Peyer's patch (tissue), 4 donors: ENCODE results near the gene OLFM2.

Source experiments
- CTCF ChIP-seq, 6 experiments: fragments of 450-650 bp in 4 of 6; fragments of 200-600 bp in 2 of 6; sonication (generic) in 1 of 6; IDR thresholded peaks; one replicate each; pipeline ENCODE4 v1.5.1; 2017 to 2019; ENCODE audit warnings: antibody characterized with exemption in 6 of 6, mild to moderate bottlenecking in 3 of 6, moderate library complexity in 1 of 6
- POLR2A ChIP-seq, 2 donors: fragments of 450-650 bp; IDR thresholded peaks; one replicate each; pipeline ENCODE4 v1.5.1; 2017; ENCODE audit warnings: antibody characterized with exemption in 2 of 2, mild to moderate bottlenecking in 2 of 2, moderate library complexity in 2 of 2

- TF ChIP-seq POLR2A (IDR thresholded peaks at IDR 0.05) = no peak
- no peak for TF ChIP-seq CTCF (IDR thresholded peaks at IDR 0.05)
These were observed 82.0 kb downstream of the OLFM2 start for GRCh38 chr19:9854282-9854846.
